Thyroid gland (tissue), 4 donors: ENCODE data around the gene CNNM1.

Experiments used
- CTCF ChIP-seq, 6 experiments: fragments of 200-600 bp in 3 of 6; fragments of 450-650 bp in 3 of 6; sonication (generic) in 3 of 6; IDR thresholded peaks; one replicate each; pipeline ENCODE4 v1.5.1; 2016 to 2019; ENCODE audit warnings: antibody characterized with exemption in 6 of 6, mild to moderate bottlenecking in 2 of 6, inconsistent platforms in 1 of 6, moderate library complexity in 1 of 6
- POLR2A ChIP-seq, 2 donors: fragments of 450-650 bp; IDR thresholded peaks; one replicate each; pipeline ENCODE4 v1.6.1; 2017; ENCODE audit warnings: antibody characterized with exemption in 2 of 2, mild to moderate bottlenecking in 2 of 2, moderate library complexity in 1 of 2

GRCh38 chr10:99328579-99329303, 415 bp upstream of the CNNM1 start:
- no peak for TF ChIP-seq CTCF (IDR thresholded peaks at IDR 0.05)
- TF ChIP-seq POLR2A (IDR thresholded peaks at IDR 0.05) = no peak
